GM18502 (cell line): ENCODE data around the gene SPEN.
A peak's percentile ranks its signal among the peaks of the same experiment; 100 is the strongest.

Source experiments
- ATAC-seq: cut with Tn5 transposase; IDR thresholded peaks from one replicate; pipeline ENCODE4 v1.9.1; 2021; ENCODE audit warnings: mild to moderate bottlenecking; ENCODE audit not compliant: unreplicated experiment, poor library complexity

SPEN gene

DNA sequence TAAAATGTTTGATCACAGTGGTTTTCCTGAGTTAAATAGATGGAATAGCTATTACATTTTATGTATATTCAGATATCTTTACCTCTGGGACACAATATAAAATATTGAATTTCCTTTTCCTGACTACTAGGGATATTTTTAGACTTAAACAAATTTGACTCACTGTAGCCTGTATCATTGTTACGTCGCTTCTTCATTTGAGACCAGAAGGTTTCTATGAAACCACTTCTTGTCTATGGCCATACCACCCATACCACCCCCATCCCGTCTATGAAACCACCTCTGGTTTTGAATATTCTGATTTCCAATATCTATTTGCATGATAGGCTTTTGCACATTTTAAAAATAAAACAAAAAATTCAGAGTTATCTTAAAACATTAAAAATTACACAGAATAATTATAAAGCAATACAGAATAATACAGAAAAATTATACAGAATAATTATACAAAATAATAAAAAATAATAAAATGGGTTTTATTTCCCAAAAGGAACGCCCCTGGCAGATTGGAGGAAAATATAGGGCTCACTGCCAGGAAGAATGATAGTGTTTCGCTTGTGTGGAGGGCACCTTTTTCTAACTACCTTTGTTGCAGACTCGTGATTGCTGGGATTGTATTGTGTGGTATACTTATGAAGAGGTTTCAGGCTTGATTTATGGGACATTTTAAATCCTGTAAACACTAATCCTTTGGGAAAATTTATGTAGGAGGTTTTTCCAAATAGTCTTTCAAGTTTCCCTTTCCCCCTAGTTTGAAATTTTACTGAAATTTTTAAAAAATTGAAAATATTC lies 4.7 kb downstream of the SPEN start:
- no peak for ATAC-seq

DNA sequence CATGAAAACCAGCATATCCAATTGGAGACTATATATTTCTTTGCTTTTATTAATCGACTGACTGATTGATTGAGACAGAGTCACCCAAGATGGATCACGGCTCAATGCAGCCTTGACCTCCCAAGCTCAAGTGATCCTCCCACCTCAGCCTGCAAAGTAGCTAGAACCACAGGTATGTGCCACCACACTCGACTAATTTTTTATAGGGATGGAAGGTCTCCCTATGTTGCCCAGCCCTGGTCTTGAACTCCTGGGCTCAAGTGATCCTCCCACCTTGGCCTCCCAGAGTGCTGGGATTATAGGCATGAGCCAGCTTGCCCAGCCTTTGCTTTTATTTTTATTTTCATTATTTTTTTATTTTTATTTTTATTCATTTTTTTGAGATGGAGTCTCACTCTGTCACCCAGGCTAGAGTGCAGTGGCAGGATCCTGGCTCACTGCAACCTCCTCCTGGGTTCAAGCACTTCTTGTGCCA lies 5.4 kb downstream of the SPEN start:
- no peak for ATAC-seq

- no peak for ATAC-seq
Observed at GRCh38 chr1:15856888-15857287, 9.4 kb downstream of the SPEN start.

DNA sequence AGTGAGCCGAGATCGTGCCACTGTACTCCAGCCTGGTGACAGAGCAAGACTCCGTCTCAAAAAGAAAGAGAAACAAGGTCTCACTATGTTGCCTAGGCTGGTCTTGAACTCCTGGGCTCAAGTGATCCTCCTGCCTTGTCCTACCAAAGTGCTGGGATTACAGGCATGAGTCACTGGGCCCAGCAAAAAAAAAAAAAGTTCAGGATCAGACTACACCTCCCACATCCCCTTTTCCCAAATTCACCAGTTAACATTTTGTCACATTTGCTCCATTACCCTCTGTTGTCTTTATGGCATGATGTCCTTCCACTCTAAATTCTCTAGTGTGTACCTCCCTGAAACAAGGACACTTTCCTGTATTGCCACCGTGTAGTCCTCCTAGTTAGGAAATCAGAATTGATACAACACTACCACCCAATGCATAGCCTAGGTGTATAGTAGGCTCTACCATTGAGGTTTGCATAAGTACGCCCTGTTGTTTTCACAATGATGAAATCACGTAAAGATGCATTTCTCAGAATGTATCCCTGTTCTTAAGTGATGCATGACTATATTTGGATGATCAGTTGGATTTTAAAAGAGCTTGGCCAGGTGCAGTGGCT lies 10.7 kb downstream of the SPEN start:
- ATAC-seq = no peak

DNA sequence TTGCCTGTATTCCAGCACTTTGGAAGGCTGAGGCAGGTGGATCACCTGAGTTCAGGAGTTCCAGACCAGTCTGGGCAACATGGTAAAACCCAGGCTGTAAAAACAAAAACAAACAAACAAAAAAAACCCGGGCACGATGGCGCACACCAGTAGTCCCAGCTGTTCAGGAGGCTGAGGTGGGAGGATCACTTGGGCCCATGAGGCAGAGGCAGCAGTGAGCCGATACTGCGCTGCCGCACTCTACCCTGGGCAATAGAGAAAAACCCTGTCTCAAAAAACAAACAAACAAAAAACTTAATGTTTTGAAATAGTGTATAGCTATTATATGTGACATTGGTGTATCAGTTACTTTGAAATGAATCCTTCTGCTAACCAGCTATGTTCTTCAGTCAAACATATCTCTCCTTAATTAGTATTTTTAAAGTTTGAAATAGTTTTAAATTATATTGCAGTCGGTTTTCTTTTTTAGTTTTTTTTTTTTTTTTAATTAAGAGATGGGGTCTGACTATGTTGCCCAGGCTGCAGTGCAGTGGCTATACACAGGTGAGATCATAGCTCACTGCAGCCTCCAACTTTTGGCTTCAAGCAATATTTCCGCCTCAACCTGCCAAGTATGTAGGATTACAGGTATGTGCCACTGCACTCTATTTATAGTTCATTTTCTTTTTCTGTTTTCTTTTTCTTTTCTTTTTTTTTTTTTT lies 11.3 kb downstream of the SPEN start:
- ATAC-seq = no peak

DNA sequence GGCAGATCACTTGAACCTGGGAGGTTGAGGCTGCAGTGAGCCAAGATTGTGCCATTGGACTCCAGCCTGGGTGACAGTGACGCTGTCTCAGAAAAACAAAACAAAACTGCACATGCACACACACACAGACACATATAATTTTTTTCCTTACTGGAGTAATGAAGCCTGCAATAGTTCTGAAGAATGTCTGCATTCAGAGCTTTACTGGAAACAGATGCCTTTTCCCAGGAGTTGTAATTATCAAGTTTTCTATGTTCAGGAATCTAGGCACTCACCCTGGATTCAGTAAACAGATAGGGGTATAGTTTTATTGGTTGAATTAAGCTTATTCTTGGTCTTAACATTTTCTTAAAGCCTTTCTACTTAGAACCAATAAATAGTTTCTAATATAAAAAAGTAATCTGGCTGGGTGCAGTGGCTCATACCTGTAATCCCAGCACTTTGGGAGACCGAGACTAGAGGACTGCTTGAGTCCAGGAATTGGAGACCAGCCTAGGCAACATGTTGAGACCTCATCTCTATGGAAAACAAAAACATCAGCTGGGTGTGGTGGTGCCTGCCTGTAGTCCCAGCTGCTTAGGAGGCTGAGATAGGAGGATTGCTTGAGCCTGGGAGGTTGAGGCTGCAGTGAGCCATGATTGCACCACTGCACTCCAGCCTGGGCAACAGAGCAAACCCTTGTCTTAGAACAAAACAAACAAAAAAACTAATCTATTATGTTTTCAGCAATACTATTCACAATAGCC lies 15.8 kb downstream of the SPEN start:
- no peak for ATAC-seq

DNA sequence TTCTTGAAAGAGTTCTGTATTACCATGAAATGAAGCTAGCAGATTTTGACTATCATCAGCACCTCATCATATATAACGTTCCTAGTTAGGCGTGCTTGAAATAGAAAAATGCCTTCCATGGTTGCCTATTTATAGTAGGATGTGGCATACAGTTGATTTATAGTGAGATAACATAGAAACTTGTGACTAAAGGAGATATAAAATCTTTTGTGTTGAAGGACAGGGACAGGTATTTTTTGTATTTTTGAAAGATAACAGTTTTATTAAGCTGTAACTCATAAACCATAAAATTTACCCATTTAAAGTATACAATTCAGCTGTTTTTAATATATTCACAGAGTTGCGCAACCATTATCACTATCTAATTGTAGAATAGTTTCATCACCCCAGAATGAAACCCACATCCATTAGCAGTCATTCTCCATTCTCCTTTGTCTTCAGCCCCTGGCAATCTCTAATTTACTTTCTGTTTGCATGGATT lies 19.3 kb downstream of the SPEN start:
- ATAC-seq = no peak

- no peak for ATAC-seq
Observed at GRCh38 chr1:15867288-15867687, 19.8 kb downstream of the SPEN start.

GRCh38 chr1:15869413-15869812 lies 21.9 kb downstream of the SPEN start:
- ATAC-seq = no peak

- ATAC-seq = no peak
Observed at GRCh38 chr1:15870421-15870820, 22.9 kb downstream of the SPEN start.

DNA sequence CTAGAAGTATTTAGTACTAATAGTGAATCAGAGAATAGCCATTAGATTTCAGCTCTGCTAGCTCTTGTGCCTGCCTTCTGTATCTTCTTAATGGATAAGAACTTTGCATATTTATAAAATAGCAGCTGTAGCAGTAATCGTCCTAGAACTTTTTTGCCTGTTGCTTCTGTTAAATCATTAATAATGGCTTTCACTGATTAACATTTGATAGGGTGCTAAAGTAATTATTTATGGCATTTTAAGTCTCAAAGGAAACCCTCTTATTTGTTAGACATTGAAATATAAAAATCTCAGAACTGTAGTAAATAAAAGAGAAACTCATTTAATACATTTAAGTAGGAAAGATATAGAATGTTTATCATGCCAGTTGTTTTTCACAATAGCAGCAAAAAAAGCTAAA lies 27.0 kb downstream of the SPEN start:
- no peak for ATAC-seq

DNA sequence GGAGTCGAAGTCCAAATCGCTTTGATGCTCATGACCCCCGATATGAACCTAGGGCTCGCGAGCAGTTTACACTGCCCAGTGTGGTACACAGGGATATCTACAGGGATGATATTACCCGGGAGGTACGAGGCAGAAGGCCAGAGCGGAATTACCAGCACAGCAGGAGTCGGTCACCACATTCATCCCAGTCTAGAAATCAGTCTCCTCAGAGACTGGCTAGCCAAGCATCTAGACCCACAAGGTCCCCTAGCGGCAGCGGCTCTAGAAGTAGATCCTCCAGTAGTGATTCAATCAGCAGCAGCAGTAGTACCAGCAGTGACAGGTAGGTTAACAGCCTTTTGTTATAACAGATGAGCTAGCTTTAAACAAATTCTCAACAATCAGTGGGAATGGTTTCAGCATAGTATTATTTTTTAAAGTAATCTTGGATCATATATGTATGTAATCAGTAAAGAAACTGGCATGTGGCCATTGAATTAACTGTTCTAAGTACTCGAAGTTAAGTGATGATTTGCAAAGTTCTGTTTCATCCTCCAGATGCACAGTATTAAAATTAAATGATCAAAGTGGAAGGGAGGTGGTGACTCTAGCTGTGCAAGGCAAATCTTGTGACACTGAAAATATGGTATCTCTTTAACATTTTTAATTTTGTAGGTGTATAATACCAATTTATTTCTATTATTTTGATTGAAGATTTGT lies 29.0 kb downstream of the SPEN start:
- no peak for ATAC-seq

- no peak for ATAC-seq
Observed at GRCh38 chr1:15881961-15882360, 34.5 kb downstream of the SPEN start.

DNA sequence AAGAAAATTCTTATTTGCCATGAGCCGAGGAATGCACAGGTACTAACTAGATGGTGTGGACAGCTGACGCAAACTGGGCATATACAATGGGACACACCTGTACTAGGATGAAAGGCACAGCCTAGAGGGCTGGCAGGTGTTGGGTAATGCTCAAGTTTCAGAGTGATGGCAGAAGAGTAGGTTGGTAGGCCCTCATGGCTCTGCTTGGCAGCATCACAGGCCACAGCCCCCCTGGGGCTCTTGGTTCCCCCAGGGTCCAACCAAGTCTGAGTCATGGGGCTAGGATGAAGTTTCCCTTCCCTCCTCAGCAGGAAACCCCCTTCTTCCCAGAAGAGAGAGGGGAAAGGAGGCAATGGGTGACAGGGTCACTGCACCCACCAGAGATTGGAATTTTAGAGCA lies 35.2 kb downstream of the SPEN start:
- no peak for ATAC-seq

GRCh38 chr1:15883326-15883725 lies 35.8 kb downstream of the SPEN start:
- no peak for ATAC-seq

DNA sequence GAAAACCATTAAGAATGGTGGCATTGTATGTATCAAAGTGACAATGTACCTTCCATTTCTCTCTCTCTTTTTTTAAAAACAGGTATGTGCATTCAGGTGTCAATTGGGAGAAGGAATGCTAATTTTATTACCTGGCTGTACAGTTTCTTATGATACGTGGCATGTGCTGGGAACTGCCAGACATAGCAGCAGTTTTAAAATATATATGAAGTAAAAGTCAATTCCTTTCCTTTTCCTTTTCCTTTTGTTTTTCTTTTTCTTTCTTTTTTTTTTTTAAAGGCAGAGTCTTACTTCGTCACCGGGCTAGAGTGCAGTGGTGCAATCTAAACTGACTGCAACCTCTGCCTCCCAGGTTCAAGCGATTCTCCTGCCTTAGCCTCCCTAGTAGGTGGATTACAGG lies 37.0 kb downstream of the SPEN start:
- ATAC-seq = no peak

DNA sequence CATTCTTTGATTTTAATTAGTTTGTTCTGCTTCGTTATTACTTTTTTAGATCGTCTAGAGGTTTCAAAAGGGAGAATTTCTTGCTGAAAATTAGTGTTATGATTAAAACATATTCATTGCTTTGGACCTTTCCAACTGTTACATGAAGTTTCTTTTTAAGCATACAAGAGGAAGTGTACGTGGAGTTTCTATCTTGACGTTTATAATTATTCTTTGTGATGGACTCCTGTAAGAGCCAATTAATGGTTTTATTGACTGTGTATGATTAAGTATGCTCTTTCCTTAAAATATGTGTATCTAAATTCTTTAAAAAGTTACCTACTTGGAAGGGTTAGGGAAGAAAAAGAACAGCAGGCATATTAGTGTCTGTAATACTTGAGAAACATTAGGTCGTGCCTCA lies 37.8 kb downstream of the SPEN start:
- ATAC-seq = no peak

GRCh38 chr1:15885701-15886610 lies 38.4 kb downstream of the SPEN start:
- ATAC-seq = peak; percentile 51

- peak; percentile 17 for ATAC-seq
Observed at GRCh38 chr1:15886611-15887167, 39.2 kb downstream of the SPEN start.
